Adrenal gland (tissue), 12 donors: ENCODE measurements around the gene BPIFB2. TPM values are rescaled to one million over a fixed set of nuclear protein-coding genes. Genes with fewer than 3 reads are reported as not detected.

ENCODE experiments used
- DNase-seq, 7 donors: peaks; one replicate each; pipeline ENCODE4 v3.0.0-alpha.2; 2019 to 2020
- H3K27ac ChIP-seq, 5 donors: fragments of 200-600 bp; sonication (generic) in 4 of 5; 1 replicate in 3 of 5; 2 replicates in 2 of 5; pipeline versions ENCODE4 v1.5.1 to v1.8.0; 2016 to 2020; ENCODE audit warnings: mild to moderate bottlenecking in 1 of 5
- H3K27me3 ChIP-seq: fragments of 200-600 bp; 2 replicates; pipeline ENCODE4 v1.8.0; 2021
- H3K36me3 ChIP-seq, 2 donors: fragments of 200-600 bp; replicated peaks in 1 of 2; 1 replicate in 1 of 2; 2 replicates in 1 of 2; pipeline versions ENCODE4 v1.5.1 to v1.8.0; 2018 to 2022
- H3K4me1 ChIP-seq, 2 donors: fragments of 200-600 bp; replicated peaks in 1 of 2; 1 replicate in 1 of 2; 2 replicates in 1 of 2; pipeline versions ENCODE4 v1.5.1 to v1.8.0; 2018 to 2021
- H3K4me3 ChIP-seq, 4 donors: fragments of 200-600 bp; sonication (generic) in 3 of 4; one replicate each; pipeline ENCODE4 v1.5.1; 2016 to 2018
- H3K9me3 ChIP-seq, 3 donors: fragments of 200-600 bp; sonication (generic) in 1 of 3; replicated peaks in 1 of 3; 1 replicate in 2 of 3; 2 replicates in 1 of 3; pipeline versions ENCODE4 v1.5.1 to v1.8.0; 2016 to 2021
- CTCF ChIP-seq, 6 experiments: fragments of 450-650 bp in 4 of 6; fragments of 200-600 bp in 2 of 6; sonication (generic) in 1 of 6; IDR thresholded peaks; 1 replicate in 5 of 6; 2 replicates in 1 of 6; pipeline versions ENCODE4 v1.5.1 to v1.8.0; 2016 to 2021; ENCODE audit warnings: antibody characterized with exemption in 6 of 6, mild to moderate bottlenecking in 2 of 6, moderate library complexity in 1 of 6
- POLR2A ChIP-seq, 2 donors: fragments of 450-650 bp; IDR thresholded peaks; one replicate each; pipeline ENCODE4 v1.6.1; 2017; ENCODE audit warnings: antibody characterized with exemption in 2 of 2, mild to moderate bottlenecking in 2 of 2, moderate library complexity in 1 of 2
- WGBS, 4 donors: extraction: QIAGEN DNeasy Blood & Tissue Kit in 2 of 4; methylation state at CpG; one replicate each; pipeline versions ENCODE4 v1.1.5 to v1.1.7; 2013 to 2017; 5-methylcytosine and 5-hydroxymethylcytosine counted together
- intact Hi-C, 2 donors: fragments of 100-400 bp; cut with DNase I; formaldehyde crosslinking; loops; one replicate each; pipeline versions ENCODE4 v1.14.1 to v1.15.0; 2022 to 2023
- polyA plus RNA-seq, 3 donors: library from polyadenylated mRNA; stranded (reverse); fragments of 200-250 nt in 2 of 3; fragments of 350-450 nt in 1 of 3; fragmentation: Illumina TruSeq in 1 of 3; extraction: RNeasy Lipid Tissue Mini Kit (QIAGEN cat#74804) in 1 of 3; gene quantifications; one replicate each; pipeline ENCODE4 v1.2.3, GENCODE V29; 2013 to 2014
- total RNA-seq, 9 donors: library from RNA; depleted of rRNA in 4 of 9; stranded (reverse); fragments of >200 nt in 4 of 9; fragments of 120-200 nt in 1 of 9; fragmentation: NEBNext Ultra II Directional in 1 of 9; extraction: Animal tissue kit (Norgen Biotek cat#: 25700) in 1 of 9; gene quantifications; one replicate each; pipeline versions ENCODE4 v1.1.0 to v1.2.4, GENCODE V29; 2013 to 2023
- donor health status: healthy with polysubstance abuse.
- donor health status: Bipolar disorder and iron deficiency.
- donor health status: DM: yes; HTN: yes; CAD: no.
- donor health status: DM: no; HTN: no; CAD: no.
- donor health status: DM: no; HTN: no; CAD: no.
- donor health status: DM: yes; HTN: yes; CAD: no.

The BPIFB2 gene
- total and polyA plus RNA-seq, 12 donors, result 0.15 TPM; not detected in 11

GRCh38 chr20:33002087-33002808 is 5.3 kb upstream of the BPIFB2 start:
- H3K27me3 ChIP-seq, result no peaks in the 10 kb centered on the region
- intact Hi-C loops, result no loop called here
- 77 to 85% (median 82%) methylated on average over 4 to 7 of the region's 7 CpGs for WGBS, 4 donors
- H3K4me1 ChIP-seq, result no peaks in the 10 kb centered on the region
- DNase-seq, result no peak
- H3K4me3 ChIP-seq, result no peak overlapping the region
- TF ChIP-seq POLR2A (IDR thresholded peaks at IDR 0.05) (no peak), CTCF (IDR thresholded peaks at IDR 0.05) (no peak)
- H3K36me3 ChIP-seq, result no peaks in the 10 kb centered on the region
- no peak overlapping the region for H3K27ac ChIP-seq
- H3K9me3 ChIP-seq, result no peaks in the 10 kb centered on the region

- Histone ChIP-seq H3K27me3 (no peaks in the 10 kb centered on the region), H3K9me3 (no peaks in the 10 kb centered on the region), H3K4me3 (no peak within 1 kb of the TSS), H3K27ac (no peak within 1 kb of the TSS), H3K36me3 (no peaks in the 10 kb centered on the region), H3K4me1 (no peaks in the 10 kb centered on the region)
- DNase-seq, result no peak
- WGBS, 4 donors, result 72 to 78% (median 72%) methylated on average over 6 of the region's 6 CpGs
- no peak for TF ChIP-seq CTCF (IDR thresholded peaks at IDR 0.05)
- no peak for TF ChIP-seq POLR2A (IDR thresholded peaks at IDR 0.05)
- intact Hi-C loops, result no loop called here
Observed at GRCh38 chr20:33004141-33004751, 3.3 kb upstream of the BPIFB2 start, which contains the start of gene SUN5. TSS of gene SUN5 (minus strand) at chr20:33004433. CDS start at chr20:33004340, 93 bp downstream.

- intact Hi-C loops, result no loop called here
- Histone ChIP-seq H3K27me3 (no peaks in the 10 kb centered on the region), H3K4me1 (no peaks in the 10 kb centered on the region), H3K27ac (no peak overlapping the region), H3K9me3 (no peaks in the 10 kb centered on the region), H3K36me3 (no peaks in the 10 kb centered on the region), H3K4me3 (no peak overlapping the region)
- no peak for TF ChIP-seq POLR2A (IDR thresholded peaks at IDR 0.05)
- TF ChIP-seq CTCF (IDR thresholded peaks at IDR 0.05), result peak in 2 of 6 experiments; percentile 16 to 23
- no peak for DNase-seq
- 40 to 56% (median 51%) methylated on average over 4 of the region's 4 CpGs for WGBS, 4 donors
Observed at GRCh38 chr20:33005132-33005566, 2.4 kb upstream of the BPIFB2 start.

- DNase-seq, result no peak
- 75 to 90% (median 77%) methylated on average over 7 to 8 of the region's 8 CpGs for WGBS, 4 donors
- Histone ChIP-seq H3K27me3 (no peaks in the 10 kb centered on the region), H3K9me3 (no peaks in the 10 kb centered on the region), H3K27ac (no peak overlapping the region), H3K4me1 (no peaks in the 10 kb centered on the region), H3K36me3 (no peaks in the 10 kb centered on the region), H3K4me3 (no peak overlapping the region)
- TF ChIP-seq CTCF (IDR thresholded peaks at IDR 0.05) (no peak), POLR2A (IDR thresholded peaks at IDR 0.05) (no peak)
- intact Hi-C loops, result no loop called here
Observed at GRCh38 chr20:33005908-33006775, 1.4 kb upstream of the BPIFB2 start.
